Lung (tissue), 12 donors: ENCODE results near the gene HCN2. TPM values are rescaled to one million over a fixed set of nuclear protein-coding genes. Genes with fewer than 3 reads are reported as not detected.

ENCODE experiments used
- ATAC-seq: fragments of 200-7000 bp; cut with Tn5 transposase; one replicate; pipeline ENCODE4 v1.9.1; 2020; ENCODE audit warnings: moderate number of reproducible peaks; ENCODE audit not compliant: insufficient read depth, low FRiP score
- DNase-seq, 3 donors: peaks; one replicate each; pipeline ENCODE4 v3.0.0-alpha.2; 2013 to 2017
- H3K27ac ChIP-seq, 2 donors: one replicate each; pipeline ENCODE4 v1.5.1; 2013; ENCODE audit warnings: mild to moderate bottlenecking in 2 of 2, moderate library complexity in 2 of 2, control low read depth in 1 of 2, inconsistent platforms in 1 of 2, low read depth in 1 of 2, low read length in 1 of 2
- H3K27me3 ChIP-seq, 3 donors: one replicate each; pipeline ENCODE4 v1.5.1; 2013; ENCODE audit warnings: low read length in 2 of 3; ENCODE audit not compliant: control insufficient read depth in 3 of 3, insufficient read depth in 3 of 3
- H3K36me3 ChIP-seq, 4 donors: one replicate each; pipeline ENCODE4 v1.5.1; 2013; ENCODE audit warnings: low read length in 4 of 4, mild to moderate bottlenecking in 1 of 4, moderate library complexity in 1 of 4; ENCODE audit not compliant: control insufficient read depth in 4 of 4, insufficient read depth in 4 of 4
- H3K4me1 ChIP-seq, 5 donors: one replicate each; pipeline ENCODE4 v1.5.1; 2013; ENCODE audit warnings: low read length in 5 of 5, mild to moderate bottlenecking in 2 of 5, moderate library complexity in 1 of 5; ENCODE audit not compliant: control insufficient read depth in 5 of 5, insufficient read depth in 5 of 5
- H3K4me3 ChIP-seq: one replicate; pipeline ENCODE4 v1.5.1; 2013; ENCODE audit warnings: mild to moderate bottlenecking, control low read depth, moderate library complexity
- H3K9ac ChIP-seq, 2 donors: one replicate each; pipeline ENCODE4 v1.5.1; 2013; ENCODE audit warnings: low read length in 2 of 2, control low read depth in 1 of 2; ENCODE audit not compliant: insufficient read depth in 1 of 2
- H3K9me3 ChIP-seq, 4 donors: one replicate each; pipeline ENCODE4 v1.5.1; 2013; ENCODE audit warnings: low read length in 3 of 4, mild to moderate bottlenecking in 1 of 4, moderate library complexity in 1 of 4; ENCODE audit not compliant: control insufficient read depth in 4 of 4, insufficient read depth in 3 of 4
- WGBS, 2 donors: extraction: QIAGEN DNeasy Blood & Tissue Kit; methylation state at CpG; one replicate each; pipeline ENCODE4 v1.1.7; 2013; 5-methylcytosine and 5-hydroxymethylcytosine counted together
- polyA plus RNA-seq, 2 donors: library from polyadenylated mRNA; stranded (reverse); fragments of 200-250 nt; gene quantifications; one replicate each; pipeline ENCODE4 v1.2.1, GENCODE V29; 2013
- total RNA-seq, 2 donors: library from RNA; depleted of rRNA in 1 of 2; stranded (reverse); fragments of >200 nt in 1 of 2; gene quantifications; one replicate each; pipeline ENCODE4 v1.2.1, GENCODE V29; 2014 to 2021
- TF ChIP-seq, protein P1 (sequence below): IDR thresholded peaks from 2 replicates; pipeline ENCODE4 v1.5.1; 2012; ENCODE audit warnings: mild to moderate bottlenecking; ENCODE audit errors: control extremely low read depth, extremely low read depth
- donor health status: control.
- donor health status: control.
- donor health status: Bipolar disorder and iron deficiency.
- donor health status: healthy.
- donor health status: DM: yes; HTN: yes; CAD: no.

HCN2 gene
- total and polyA plus RNA-seq, 4 donors: 0.04 to 0.37 (median 0.16) TPM

DNA sequence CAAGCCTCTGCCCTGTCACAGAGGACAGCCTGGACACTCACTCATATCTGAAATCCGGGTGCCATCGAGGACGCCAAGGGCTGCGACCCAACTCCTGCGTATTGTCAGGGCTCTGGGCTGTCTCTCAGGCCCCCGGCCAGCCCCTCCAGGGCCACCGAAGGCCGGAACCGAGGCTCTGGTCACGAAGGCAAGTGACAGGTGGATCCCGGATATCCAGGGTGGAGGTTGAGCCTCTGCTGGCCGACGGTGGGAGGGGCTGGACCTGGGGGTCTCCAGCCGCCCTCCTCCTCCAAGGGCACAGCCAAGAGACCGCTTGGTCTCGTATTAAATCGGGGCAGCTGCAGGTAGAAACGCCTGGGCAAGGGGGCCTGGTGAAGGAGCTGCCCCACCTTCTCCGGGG lies 67.9 kb downstream of the HCN2 start:
- H3K4me1 ChIP-seq: peaks cover 0 to 37% (median 10%) of the 10 kb centered on the region in 5 donors
- no peak overlapping the region for H3K4me3 ChIP-seq
- H3K36me3 ChIP-seq: peaks cover 0 to 25% (median 3%) of the 10 kb centered on the region in 4 donors
- TF ChIP-seq, protein P1, sequence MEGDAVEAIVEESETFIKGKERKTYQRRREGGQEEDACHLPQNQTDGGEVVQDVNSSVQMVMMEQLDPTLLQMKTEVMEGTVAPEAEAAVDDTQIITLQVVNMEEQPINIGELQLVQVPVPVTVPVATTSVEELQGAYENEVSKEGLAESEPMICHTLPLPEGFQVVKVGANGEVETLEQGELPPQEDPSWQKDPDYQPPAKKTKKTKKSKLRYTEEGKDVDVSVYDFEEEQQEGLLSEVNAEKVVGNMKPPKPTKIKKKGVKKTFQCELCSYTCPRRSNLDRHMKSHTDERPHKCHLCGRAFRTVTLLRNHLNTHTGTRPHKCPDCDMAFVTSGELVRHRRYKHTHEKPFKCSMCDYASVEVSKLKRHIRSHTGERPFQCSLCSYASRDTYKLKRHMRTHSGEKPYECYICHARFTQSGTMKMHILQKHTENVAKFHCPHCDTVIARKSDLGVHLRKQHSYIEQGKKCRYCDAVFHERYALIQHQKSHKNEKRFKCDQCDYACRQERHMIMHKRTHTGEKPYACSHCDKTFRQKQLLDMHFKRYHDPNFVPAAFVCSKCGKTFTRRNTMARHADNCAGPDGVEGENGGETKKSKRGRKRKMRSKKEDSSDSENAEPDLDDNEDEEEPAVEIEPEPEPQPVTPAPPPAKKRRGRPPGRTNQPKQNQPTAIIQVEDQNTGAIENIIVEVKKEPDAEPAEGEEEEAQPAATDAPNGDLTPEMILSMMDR: no peak
- no peaks in the 10 kb centered on the region for H3K9me3 ChIP-seq
- ATAC-seq: no peak
- WGBS, 2 donors: 87 to 95% methylated on average over 19 of the region's 19 CpGs
- H3K27me3 ChIP-seq: no peaks in the 10 kb centered on the region
- DNase-seq: no peak
- H3K9ac ChIP-seq: no peak overlapping the region
- H3K27ac ChIP-seq: no peak overlapping the region

DNA sequence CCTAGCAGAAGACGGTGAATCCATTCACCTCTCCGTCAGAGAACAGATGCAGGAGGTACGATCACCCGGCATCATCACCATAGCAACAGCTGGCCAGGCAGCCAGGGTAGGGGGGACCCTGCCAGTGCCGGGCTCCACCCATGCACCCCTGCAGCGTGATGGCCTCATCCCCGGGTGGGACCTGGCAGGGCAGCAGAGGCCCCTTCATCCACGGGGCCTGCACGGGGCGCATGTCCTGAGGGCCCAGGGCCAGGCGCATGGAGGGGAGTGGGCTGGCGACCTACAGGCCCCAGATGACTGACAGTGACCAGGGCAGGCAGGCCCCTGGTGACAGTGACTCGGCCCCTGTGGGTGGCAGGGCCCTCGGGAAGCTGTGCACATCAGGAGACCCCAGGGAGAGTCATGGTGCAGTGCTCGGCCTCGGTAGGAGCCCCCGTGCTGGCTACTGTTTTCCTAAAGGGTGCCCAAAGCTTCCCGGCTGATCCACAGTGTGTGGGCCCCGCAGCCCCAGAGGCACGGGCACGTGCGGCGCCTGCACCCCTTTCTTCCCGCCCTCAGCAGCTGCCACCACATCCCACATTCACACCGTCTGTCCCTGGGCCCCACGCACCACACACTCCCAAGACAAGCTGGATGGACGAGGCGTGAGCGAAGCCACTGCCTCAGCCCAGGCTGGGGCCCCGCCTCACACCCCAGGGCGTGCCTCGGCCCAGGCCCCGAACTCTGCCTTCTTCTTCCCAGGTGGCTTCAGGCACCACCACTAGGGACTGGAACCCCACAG lies 68.6 kb downstream of the HCN2 start:
- TF ChIP-seq, protein P1: no peak
- Histone ChIP-seq H3K27me3 (no peaks in the 10 kb centered on the region), H3K4me1 (peaks cover 0 to 37% (median 10%) of the 10 kb centered on the region in 5 donors), H3K27ac (no peak overlapping the region), H3K9ac (no peak overlapping the region), H3K9me3 (no peaks in the 10 kb centered on the region), H3K36me3 (peaks cover 0 to 23% (median 3%) of the 10 kb centered on the region in 4 donors), H3K4me3 (no peak overlapping the region)
- ATAC-seq: no peak
- WGBS, 2 donors: 87 to 88% methylated on average over 33 of the region's 33 CpGs
- no peak for DNase-seq

DNA sequence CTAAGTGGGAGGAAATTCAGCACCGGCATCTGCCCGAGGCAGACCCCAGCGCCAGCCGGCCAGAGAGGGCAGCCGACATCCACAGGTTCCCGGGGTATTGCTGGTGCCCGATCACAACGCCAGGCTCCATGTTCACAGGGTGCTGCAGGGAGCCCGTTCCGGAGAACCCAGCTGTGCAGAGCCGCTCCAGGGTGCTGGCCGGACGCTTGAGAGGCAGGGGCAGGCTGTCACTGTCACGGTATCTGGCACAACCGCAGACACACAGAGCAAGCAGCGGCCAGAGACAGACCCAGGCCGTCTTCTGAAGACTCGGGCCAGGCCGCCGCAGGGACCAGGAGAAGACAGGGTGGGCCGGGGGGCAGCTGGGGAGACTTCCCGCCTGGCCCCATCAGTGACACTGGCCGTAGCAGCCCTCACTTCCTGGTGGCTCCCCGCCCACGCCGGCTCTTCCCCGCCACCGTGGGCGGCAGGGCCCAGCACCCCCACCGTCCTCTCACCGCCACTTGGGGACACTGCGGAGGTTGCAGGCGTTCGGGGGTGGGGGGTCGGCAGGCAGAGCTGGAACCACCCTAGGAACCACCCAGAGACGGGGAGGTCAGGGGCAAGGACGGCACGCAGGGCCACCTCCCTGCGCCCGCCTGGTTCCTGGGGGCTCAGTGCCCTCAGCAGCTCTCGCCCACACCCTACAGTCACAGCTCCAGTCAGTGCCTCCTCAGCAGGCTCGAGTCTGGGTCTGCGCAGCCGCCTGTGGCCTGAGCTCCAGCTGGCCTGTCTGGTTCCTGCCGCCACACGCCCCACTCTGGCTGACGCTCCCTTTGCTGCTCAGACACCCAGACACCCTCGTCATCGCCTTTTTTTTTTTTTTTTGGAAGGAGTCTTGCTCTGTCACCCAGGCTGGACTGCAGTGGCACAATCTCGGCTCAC lies 69.5 kb downstream of the HCN2 start:
- 69 to 72% methylated on average over 44 to 50 of the region's 50 CpGs for WGBS, 2 donors
- Histone ChIP-seq H3K4me3 (no peak overlapping the region), H3K27ac (peak overlapping the region; percentile 11 to 26), H3K27me3 (no peaks in the 10 kb centered on the region), H3K9me3 (no peaks in the 10 kb centered on the region), H3K4me1 (peaks cover 0 to 41% (median 10%) of the 10 kb centered on the region in 5 donors), H3K36me3 (peaks cover 0 to 14% (median 0%) of the 10 kb centered on the region in 4 donors), H3K9ac (no peak overlapping the region)
- ATAC-seq (no peak), DNase-seq (no peak)
- TF ChIP-seq, protein P1: no peak
